Endothelial cell of umbilical vein (primary cell): Measurements from ENCODE around the gene BLOC1S1. TPM values are rescaled to one million over a fixed set of nuclear protein-coding genes. Genes with fewer than 3 reads are reported as not detected.

ENCODE experiments used
- BruUV-seq: library from RNA; stranded (reverse); fragments of 400-500 nt; replicated peaks from 2 replicates; lab custom pipeline; 2021; lab: Mats Ljungman, UMichigan
- CTCF ChIA-PET: fragments of 300-600, 350-600 bp; sonication (Branson Sonifier 250); formaldehyde crosslinking; loops from one replicate; lab custom pipeline; 2021; ENCODE audit warnings: antibody characterized with exemption, inconsistent platforms; lab: Charles Lee
- POLR2A ChIA-PET: fragments of 300-600, 350-600 bp; sonication (Branson Sonifier 250); formaldehyde crosslinking; loops from one replicate; lab custom pipeline; 2021; ENCODE audit warnings: antibody characterized with exemption, inconsistent platforms; lab: Charles Lee
- DNase-seq: peaks from one replicate; pipeline ENCODE4 v3.0.0-alpha.2; 2011; ENCODE audit warnings: low read depth, low spot score
- FAIRE-seq: peaks from 2 replicates; lab custom pipeline; 2011; peaks lifted over from hg19 to GRCh38; lab: Jason Lieb, UNC
- H2AFZ ChIP-seq: 2 replicates; pipeline ENCODE4 v1.6.0; 2012; ENCODE audit warnings: low read depth, low read length, control low read depth, inconsistent platforms
- H3K27ac ChIP-seq: 2 replicates; pipeline ENCODE4 v1.5.1; 2011; ENCODE audit warnings: low read depth, mild to moderate bottlenecking, control low read depth, low read length, moderate library complexity; ENCODE audit not compliant: insufficient read depth
- H3K27me3 ChIP-seq, 2 experiments: 2 replicates each; pipeline versions ENCODE4 v1.6.0 to v1.6.1; 2011; ENCODE audit warnings: low read length in 2 of 2, mixed read lengths in 1 of 2; ENCODE audit not compliant: control insufficient read depth in 2 of 2, insufficient read depth in 2 of 2
- H3K36me3 ChIP-seq, 2 experiments: 2 replicates in 1 of 2; 3 replicates in 1 of 2; pipeline ENCODE4 v1.5.1; 2011; ENCODE audit warnings: low read length in 2 of 2, mild to moderate bottlenecking in 1 of 2, moderate library complexity in 1 of 2; ENCODE audit not compliant: control insufficient read depth in 2 of 2, insufficient read depth in 2 of 2; ENCODE audit errors: extremely low read depth in 1 of 2
- H3K4me1 ChIP-seq: 3 replicates; pipeline ENCODE4 v1.5.1; 2011; ENCODE audit warnings: mild to moderate bottlenecking, low read length; ENCODE audit not compliant: control insufficient read depth, insufficient read depth; ENCODE audit errors: extremely low read depth
- H3K4me2 ChIP-seq: 2 replicates; pipeline ENCODE4 v1.6.1; 2011; ENCODE audit warnings: low read length, control low read depth, mixed read lengths; ENCODE audit not compliant: insufficient read depth
- H3K4me3 ChIP-seq, 3 experiments: fragments of 200-600 bp in 1 of 3; sonication (generic), shearing (Covaris generic) in 1 of 3; replicated peaks in 1 of 3; 2 replicates each; pipeline ENCODE4 v1.5.1; 2011 to 2016; ENCODE audit warnings: control low read depth in 3 of 3, low read length in 3 of 3, mild to moderate bottlenecking in 2 of 3, inconsistent platforms in 1 of 3, low read depth in 1 of 3, moderate library complexity in 1 of 3; ENCODE audit not compliant: insufficient read depth in 1 of 3
- H3K79me2 ChIP-seq: 2 replicates; pipeline ENCODE4 v1.6.0; 2012; ENCODE audit warnings: low read length, inconsistent platforms; ENCODE audit not compliant: control insufficient read depth, insufficient read depth
- H3K9ac ChIP-seq: replicated peaks from 2 replicates; pipeline ENCODE3; 2011; ENCODE audit warnings: low read length, control low read depth; ENCODE audit not compliant: insufficient read depth; ENCODE audit errors: extremely low read depth
- H3K9me1 ChIP-seq: replicated peaks from 3 replicates; pipeline ENCODE4 v1.6.0; 2011; ENCODE audit warnings: mild to moderate bottlenecking, low read length; ENCODE audit not compliant: control insufficient read depth, insufficient read depth; ENCODE audit errors: extremely low read depth
- H3K9me3 ChIP-seq: replicated peaks from 2 replicates; pipeline ENCODE4 v1.5.1; 2012; ENCODE audit warnings: low read length, inconsistent platforms; ENCODE audit not compliant: control insufficient read depth, insufficient read depth
- H4K20me1 ChIP-seq: replicated peaks from 2 replicates; pipeline ENCODE3; 2011; ENCODE audit warnings: mild to moderate bottlenecking, low read length; ENCODE audit not compliant: control insufficient read depth, insufficient read depth; ENCODE audit errors: extremely low read depth
- EZH2 ChIP-seq: IDR thresholded peaks from 2 replicates; pipeline ENCODE4 v1.6.1; 2012; ENCODE audit warnings: borderline replicate concordance, low read depth, mild to moderate bottlenecking, moderate library complexity, low read length, inconsistent platforms; ENCODE audit not compliant: severe bottlenecking
- FOS ChIP-seq: IDR thresholded peaks from 2 replicates; pipeline ENCODE4 v1.6.1; 2011; ENCODE audit warnings: mild to moderate bottlenecking, low read length, moderate library complexity, borderline replicate concordance; ENCODE audit not compliant: insufficient read depth
- GATA2 ChIP-seq: IDR thresholded peaks from 2 replicates; pipeline ENCODE4 v1.7.0; 2011; ENCODE audit warnings: low read depth, mild to moderate bottlenecking, moderate library complexity, mixed read lengths, low read length; ENCODE audit not compliant: insufficient read length, insufficient read depth
- MYC ChIP-seq: IDR thresholded peaks from one replicate; pipeline ENCODE4 v1.6.1; 2011; ENCODE audit warnings: mild to moderate bottlenecking, low read depth, low read length
- dilution Hi-C: fragments of 300-500 bp; cut with MboI; formaldehyde crosslinking; loops from one replicate; pipeline ENCODE4 v1.15.0; 2019; ENCODE audit warnings: low sequenced_read_pairs; ENCODE audit not compliant: extremely low pct_ligation_motif_present
- intact Hi-C: fragments of 100-400 bp; cut with micrococcal nuclease; formaldehyde crosslinking; loops from one replicate; pipeline ENCODE4 v1.10.0; 2022
- polyA plus RNA-seq, 4 experiments: library from polyadenylated mRNA; depleted of rRNA in 3 of 4; stranded (reverse) in 3 of 4; unstranded in 1 of 4; fragments of >200 nt; gene quantifications; 2 replicates each; pipeline versions ENCODE4 v1.2.1 to v1.2.3, GENCODE V29; 2011 to 2012; ENCODE audit warnings: missing spikeins in 1 of 4
- total RNA-seq: library from RNA; stranded (reverse); gene quantifications from 2 replicates; pipeline ENCODE4 v1.2.3, GENCODE V29; 2021
- TF ChIP-seq, protein P1 (sequence below): IDR thresholded peaks from 2 replicates; pipeline ENCODE4 v1.6.1; 2011; ENCODE audit not compliant: insufficient read depth, insufficient read length
- TF ChIP-seq, protein P2 (sequence below), 2 donors: IDR thresholded peaks; 1 replicate in 1 of 2; 2 replicates in 1 of 2; pipeline ENCODE4 v1.5.1; 2011; ENCODE audit warnings: low read length in 2 of 2, mild to moderate bottlenecking in 2 of 2, moderate library complexity in 2 of 2, control low read depth in 1 of 2, inconsistent platforms in 1 of 2, low read depth in 1 of 2; ENCODE audit not compliant: insufficient read depth in 1 of 2; ENCODE audit errors: extremely low read depth in 1 of 2

The BLOC1S1 gene
- total and polyA plus RNA-seq, 2 donors (not counting 3 experiments of a cell fraction or from before 2014, with no cell fraction given) = 84.1 to 192 TPM

- dilution Hi-C loops = no loop called here
- Histone ChIP-seq H3K36me3 (peaks cover 0 to under 1% of the 10 kb centered on the region in 2 experiments), H4K20me1 (no peaks in the 10 kb centered on the region), H2AFZ (no peak overlapping the region), H3K4me2 (no peak overlapping the region), H3K9me1 (no peaks in the 10 kb centered on the region), H3K79me2 (peaks cover 15% of the 10 kb centered on the region), H3K27ac (no peak overlapping the region), H3K4me3 (no peak overlapping the region), H3K4me1 (peaks cover 12% of the 10 kb centered on the region), H3K27me3 (no peaks in the 10 kb centered on the region), H3K9me3 (no peaks in the 10 kb centered on the region), H3K9ac (no peak overlapping the region)
- no TSS peak for BruUV-seq
- ChIA-PET CTCF (interaction anchor here (0.6 kb wide), 1 partner anchor 995 kb away, joined by 3 read pairs; no protein-coding TSS in a partner anchor), POLR2A (no interaction called here)
- FAIRE-seq = no peak
- DNase-seq = no peak
- intact Hi-C loops = no loop called here
- TF ChIP-seq MYC (no peak), FOS (no peak), GATA2 (no peak), EZH2 (no peak)
- TF ChIP-seq, protein P1, sequence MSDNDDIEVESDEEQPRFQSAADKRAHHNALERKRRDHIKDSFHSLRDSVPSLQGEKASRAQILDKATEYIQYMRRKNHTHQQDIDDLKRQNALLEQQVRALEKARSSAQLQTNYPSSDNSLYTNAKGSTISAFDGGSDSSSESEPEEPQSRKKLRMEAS = no peak
Observed at GRCh38 chr12:55732288-55732687, 16.4 kb downstream of the BLOC1S1 start.

GRCh38 chr12:55733021-55733555 is 17.2 kb downstream of the BLOC1S1 start:
- Histone ChIP-seq H4K20me1 (no peaks in the 10 kb centered on the region), H3K27me3 (no peaks in the 10 kb centered on the region), H3K79me2 (peaks cover 7% of the 10 kb centered on the region), H3K27ac (no peak overlapping the region), H3K36me3 (no peaks in the 10 kb centered on the region), H3K4me3 (no peak overlapping the region), H3K9ac (no peak overlapping the region), H3K4me1 (peaks cover 15% of the 10 kb centered on the region), H3K4me2 (no peak overlapping the region), H3K9me1 (no peaks in the 10 kb centered on the region), H3K9me3 (no peaks in the 10 kb centered on the region), H2AFZ (no peak overlapping the region)
- TF ChIP-seq, protein P2, sequence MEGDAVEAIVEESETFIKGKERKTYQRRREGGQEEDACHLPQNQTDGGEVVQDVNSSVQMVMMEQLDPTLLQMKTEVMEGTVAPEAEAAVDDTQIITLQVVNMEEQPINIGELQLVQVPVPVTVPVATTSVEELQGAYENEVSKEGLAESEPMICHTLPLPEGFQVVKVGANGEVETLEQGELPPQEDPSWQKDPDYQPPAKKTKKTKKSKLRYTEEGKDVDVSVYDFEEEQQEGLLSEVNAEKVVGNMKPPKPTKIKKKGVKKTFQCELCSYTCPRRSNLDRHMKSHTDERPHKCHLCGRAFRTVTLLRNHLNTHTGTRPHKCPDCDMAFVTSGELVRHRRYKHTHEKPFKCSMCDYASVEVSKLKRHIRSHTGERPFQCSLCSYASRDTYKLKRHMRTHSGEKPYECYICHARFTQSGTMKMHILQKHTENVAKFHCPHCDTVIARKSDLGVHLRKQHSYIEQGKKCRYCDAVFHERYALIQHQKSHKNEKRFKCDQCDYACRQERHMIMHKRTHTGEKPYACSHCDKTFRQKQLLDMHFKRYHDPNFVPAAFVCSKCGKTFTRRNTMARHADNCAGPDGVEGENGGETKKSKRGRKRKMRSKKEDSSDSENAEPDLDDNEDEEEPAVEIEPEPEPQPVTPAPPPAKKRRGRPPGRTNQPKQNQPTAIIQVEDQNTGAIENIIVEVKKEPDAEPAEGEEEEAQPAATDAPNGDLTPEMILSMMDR (IDR thresholded peaks at IDR 0.05; ENCODE audit: extremely low read depth in 1 of 2, insufficient read depth in 1 of 2, low read depth in 1 of 2, low read length in 2 of 2) = no peak
- TF ChIP-seq GATA2 = no peak
- dilution Hi-C loops = no loop called here
- intact Hi-C loops = no loop called here
- CTCF ChIA-PET = interaction anchor here (0.6 to 8.2 kb wide), 2 partner anchors 12 to 994 kb away, joined by 3 to 151 read pairs; partner anchors contain the start of genes BLOC1S1 and RDH5
- POLR2A ChIA-PET = no interaction called here
- FAIRE-seq (no peak), DNase-seq (no peak)
- no TSS peak for BruUV-seq
